Activated naive CD4-positive, alpha-beta T cell treated with anti-CD3 and anti-CD28 coated beads, Interleukin-2, amount 10 ng/mL, durations not matched to agents 7 days and 5 days (primary cell): Measurements from ENCODE around the gene RPH3AL.

ENCODE experiments used
- CTCF ChIA-PET: fragments of 350-600 bp; sonication (Branson Sonifier 250); formaldehyde crosslinking; loops from one replicate; lab custom pipeline; 2021; ENCODE audit warnings: antibody characterized with exemption; lab: Charles Lee
- DNase-seq: peaks from one replicate; pipeline ENCODE4 v3.0.0-alpha.2; 2020
- H3K27ac Mint-ChIP-seq: one replicate; pipeline ENCODE4 v1.8.0; 2021; ENCODE audit warnings: mild to moderate bottlenecking, moderate library complexity, mixed read lengths
- H3K27me3 Mint-ChIP-seq: one replicate; pipeline ENCODE4 v1.8.0; 2021; ENCODE audit warnings: mild to moderate bottlenecking, mixed read lengths
- H3K36me3 Mint-ChIP-seq: one replicate; pipeline ENCODE4 v1.8.0; 2021; ENCODE audit warnings: mixed read lengths
- H3K4me1 Mint-ChIP-seq: one replicate; pipeline ENCODE4 v1.8.0; 2021; ENCODE audit warnings: mixed read lengths
- H3K4me3 Mint-ChIP-seq: one replicate; pipeline ENCODE4 v1.8.0; 2021; ENCODE audit warnings: mild to moderate bottlenecking, moderate library complexity, mixed read lengths
- H3K9me3 Mint-ChIP-seq: one replicate; pipeline ENCODE4 v1.8.0; 2021; ENCODE audit warnings: mixed read lengths

Gene RPH3AL, protein sequence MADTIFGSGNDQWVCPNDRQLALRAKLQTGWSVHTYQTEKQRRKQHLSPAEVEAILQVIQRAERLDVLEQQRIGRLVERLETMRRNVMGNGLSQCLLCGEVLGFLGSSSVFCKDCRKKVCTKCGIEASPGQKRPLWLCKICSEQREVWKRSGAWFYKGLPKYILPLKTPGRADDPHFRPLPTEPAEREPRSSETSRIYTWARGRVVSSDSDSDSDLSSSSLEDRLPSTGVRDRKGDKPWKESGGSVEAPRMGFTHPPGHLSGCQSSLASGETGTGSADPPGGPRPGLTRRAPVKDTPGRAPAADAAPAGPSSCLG

DNA sequence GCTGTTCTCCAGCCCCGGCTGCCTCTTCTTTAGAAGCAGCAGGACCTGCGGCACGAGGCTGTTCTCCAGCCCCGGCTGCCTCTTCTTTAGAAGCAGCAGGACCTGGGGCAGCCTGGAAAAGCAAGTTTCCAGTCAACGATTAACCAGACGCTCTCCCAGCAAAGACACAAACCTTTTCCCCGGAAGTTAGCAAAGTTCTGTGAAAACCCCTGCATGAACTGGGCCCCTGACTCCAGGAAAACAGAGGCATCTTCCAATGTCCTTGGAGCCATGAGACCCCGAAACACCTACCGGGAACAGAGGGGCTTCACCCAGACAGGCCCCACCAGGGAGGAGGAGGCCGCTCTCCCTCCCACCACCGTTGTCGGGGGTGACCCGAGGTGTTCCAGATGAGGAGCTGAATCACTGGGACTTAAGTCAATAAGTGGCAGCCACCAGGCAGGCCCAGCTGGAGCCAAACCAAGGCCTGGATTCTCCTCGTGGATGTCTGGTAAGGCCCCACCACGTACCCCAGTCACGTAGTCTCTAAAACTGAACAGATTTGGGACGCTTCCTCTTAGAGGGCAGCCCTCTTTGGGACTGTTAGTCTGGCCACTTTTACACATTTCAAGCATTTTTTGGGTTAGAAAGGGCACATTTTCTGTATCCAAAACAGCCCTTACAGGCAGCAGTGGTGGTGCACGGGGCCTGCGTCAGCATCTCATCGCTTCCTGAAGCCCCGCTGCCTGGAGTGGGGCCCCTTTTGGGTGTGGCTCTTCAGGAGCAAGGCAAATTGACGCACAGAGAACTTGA, at the start of gene RPH3AL:
RPH3AL (minus strand) TSS at position 387 of the 792 bp plus-strand sequence. CDS start 25,264 bp downstream, outside the sequence.
- no peak within 1 kb of the TSS for H3K27ac Mint-ChIP-seq
- DNase-seq: no peak
- CTCF ChIA-PET: no interaction called here
- H3K36me3 Mint-ChIP-seq: peaks cover 3% of the 10 kb centered on the region
- H3K9me3 Mint-ChIP-seq: peaks cover 17% of the 10 kb centered on the region
- peaks cover 2% of the 10 kb centered on the region for H3K4me1 Mint-ChIP-seq
- H3K27me3 Mint-ChIP-seq: peaks cover 3% of the 10 kb centered on the region
- H3K4me3 Mint-ChIP-seq: no peak within 1 kb of the TSS

DNA sequence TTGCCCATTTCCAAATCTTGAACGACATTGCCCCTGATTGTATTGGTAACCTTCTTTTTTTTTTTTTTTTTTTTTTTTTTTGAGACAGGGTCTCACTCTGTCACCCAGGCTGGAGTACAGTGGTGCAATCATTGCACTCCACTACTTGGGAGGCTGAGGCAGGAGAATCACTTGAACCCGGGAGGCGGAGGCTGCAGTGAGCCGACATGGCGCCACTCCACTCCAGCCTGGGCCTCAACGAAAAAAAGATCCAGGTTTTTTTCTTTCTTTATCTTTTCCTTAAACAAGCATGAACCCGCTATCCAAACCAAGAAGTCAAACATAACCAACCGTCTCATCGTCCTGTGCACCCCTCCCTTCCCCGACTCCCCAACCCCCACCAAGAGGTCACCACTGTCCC, 47.6 kb upstream of the RPH3AL start:
- H3K27me3 Mint-ChIP-seq: no peaks in the 10 kb centered on the region
- CTCF ChIA-PET: no interaction called here
- peaks cover 6% of the 10 kb centered on the region for H3K4me1 Mint-ChIP-seq
- peaks cover 42% of the 10 kb centered on the region for H3K36me3 Mint-ChIP-seq
- H3K9me3 Mint-ChIP-seq: no peaks in the 10 kb centered on the region
- no peak for DNase-seq
- H3K4me3 Mint-ChIP-seq: no peak overlapping the region
- H3K27ac Mint-ChIP-seq: no peak overlapping the region

DNA sequence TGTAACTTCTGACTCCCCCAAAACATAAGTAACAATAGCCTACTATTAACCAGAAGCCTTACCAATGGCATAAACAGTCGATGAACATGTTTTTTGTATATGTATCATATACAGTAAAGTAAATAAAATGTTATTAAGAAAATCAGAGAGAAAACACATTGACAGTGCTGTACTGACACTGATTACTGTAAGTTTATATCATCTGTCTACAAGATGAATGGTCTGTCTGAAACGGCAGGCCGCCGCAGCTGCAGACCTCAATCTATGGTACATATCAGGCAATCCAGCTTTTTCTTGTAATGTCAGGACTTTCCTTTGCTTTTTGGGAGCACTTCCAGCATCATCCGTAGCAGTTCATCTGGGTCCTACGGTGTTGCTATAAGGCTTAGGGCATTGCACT, 44.2 kb upstream of the RPH3AL start:
- H3K36me3 Mint-ChIP-seq: peaks cover 34% of the 10 kb centered on the region
- CTCF ChIA-PET: no interaction called here
- peaks cover 6% of the 10 kb centered on the region for H3K4me1 Mint-ChIP-seq
- no peak overlapping the region for H3K27ac Mint-ChIP-seq
- no peak for DNase-seq
- no peak overlapping the region for H3K4me3 Mint-ChIP-seq
- H3K9me3 Mint-ChIP-seq: no peaks in the 10 kb centered on the region
- no peaks in the 10 kb centered on the region for H3K27me3 Mint-ChIP-seq

DNA sequence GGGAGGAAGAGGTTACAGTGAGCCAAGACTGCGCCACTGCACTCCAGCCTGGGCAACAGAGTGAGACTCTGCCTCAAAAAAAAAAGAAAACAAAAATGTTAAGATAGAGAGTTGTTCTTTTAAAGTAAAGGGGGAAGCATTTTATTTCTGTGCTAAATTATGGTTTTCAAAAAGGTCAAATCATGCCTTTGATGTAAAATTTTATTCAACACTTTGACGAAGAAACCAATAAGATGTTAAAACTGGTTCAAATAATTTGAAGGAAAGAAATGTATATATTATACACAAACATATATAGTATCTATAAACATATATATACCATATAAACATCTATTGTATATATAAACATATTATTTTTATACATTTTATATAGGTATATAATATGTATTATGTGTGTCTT, 43.4 kb upstream of the RPH3AL start:
- no peaks in the 10 kb centered on the region for H3K9me3 Mint-ChIP-seq
- no peak overlapping the region for H3K4me3 Mint-ChIP-seq
- H3K36me3 Mint-ChIP-seq: peaks cover 30% of the 10 kb centered on the region
- peaks cover 6% of the 10 kb centered on the region for H3K4me1 Mint-ChIP-seq
- H3K27ac Mint-ChIP-seq: no peak overlapping the region
- H3K27me3 Mint-ChIP-seq: no peaks in the 10 kb centered on the region
- CTCF ChIA-PET: interaction anchor here (1.1 kb wide), 1 partner anchor 304 kb away, joined by 6 read pairs; no protein-coding TSS in a partner anchor
- no peak for DNase-seq

DNA sequence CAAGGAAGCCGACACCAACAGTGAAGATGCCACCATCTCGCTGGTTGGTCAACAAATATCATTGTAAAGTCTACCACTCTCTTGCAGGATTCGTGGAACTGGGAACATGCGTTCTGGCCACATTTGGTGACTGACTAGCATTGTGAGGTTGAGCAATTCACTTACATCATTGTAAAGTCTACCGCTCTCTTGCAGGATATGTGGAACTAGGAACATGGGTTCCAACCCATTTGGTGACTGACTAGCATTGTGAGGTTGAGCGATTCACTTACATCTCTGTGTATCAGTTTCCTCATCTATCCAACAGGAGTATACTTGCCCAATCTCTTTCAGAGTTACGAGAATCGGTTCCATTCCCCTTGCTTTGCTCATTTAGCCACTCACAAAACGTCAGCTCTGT, 42.6 kb upstream of the RPH3AL start:
- no peak overlapping the region for H3K27ac Mint-ChIP-seq
- H3K4me1 Mint-ChIP-seq: peaks cover 6% of the 10 kb centered on the region
- no peaks in the 10 kb centered on the region for H3K9me3 Mint-ChIP-seq
- peaks cover 3% of the 10 kb centered on the region for H3K27me3 Mint-ChIP-seq
- CTCF ChIA-PET: interaction anchor here (1.1 kb wide), 1 partner anchor 305 kb away, joined by 6 read pairs; no protein-coding TSS in a partner anchor
- H3K36me3 Mint-ChIP-seq: peaks cover 23% of the 10 kb centered on the region
- no peak for DNase-seq
- no peak overlapping the region for H3K4me3 Mint-ChIP-seq

DNA sequence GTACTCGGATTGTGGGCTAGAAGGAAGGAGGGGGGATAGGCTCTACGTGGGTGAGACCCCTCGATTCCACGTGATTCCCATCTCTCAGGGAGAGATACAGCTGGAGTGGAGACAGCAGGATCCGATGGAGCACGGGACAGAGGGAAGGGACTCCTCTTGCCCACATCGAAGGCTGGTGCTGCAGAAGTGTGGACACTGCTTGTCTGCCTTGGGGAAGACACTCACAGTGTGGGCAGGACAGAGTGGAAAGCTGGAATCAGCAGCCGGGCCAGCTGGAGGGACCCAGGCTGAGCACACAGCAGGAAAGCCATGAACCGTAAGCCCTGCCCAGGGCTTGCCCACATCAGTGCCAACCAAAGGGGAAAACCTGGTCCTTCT, 42.1 kb upstream of the RPH3AL start:
- H3K4me3 Mint-ChIP-seq: no peak overlapping the region
- no peak for DNase-seq
- CTCF ChIA-PET: interaction anchor here (1.1 kb wide), 1 partner anchor 305 kb away, joined by 6 read pairs; no protein-coding TSS in a partner anchor
- peaks cover 20% of the 10 kb centered on the region for H3K36me3 Mint-ChIP-seq
- H3K4me1 Mint-ChIP-seq: peaks cover 6% of the 10 kb centered on the region
- no peak overlapping the region for H3K27ac Mint-ChIP-seq
- no peaks in the 10 kb centered on the region for H3K9me3 Mint-ChIP-seq
- H3K27me3 Mint-ChIP-seq: peaks cover 4% of the 10 kb centered on the region

DNA sequence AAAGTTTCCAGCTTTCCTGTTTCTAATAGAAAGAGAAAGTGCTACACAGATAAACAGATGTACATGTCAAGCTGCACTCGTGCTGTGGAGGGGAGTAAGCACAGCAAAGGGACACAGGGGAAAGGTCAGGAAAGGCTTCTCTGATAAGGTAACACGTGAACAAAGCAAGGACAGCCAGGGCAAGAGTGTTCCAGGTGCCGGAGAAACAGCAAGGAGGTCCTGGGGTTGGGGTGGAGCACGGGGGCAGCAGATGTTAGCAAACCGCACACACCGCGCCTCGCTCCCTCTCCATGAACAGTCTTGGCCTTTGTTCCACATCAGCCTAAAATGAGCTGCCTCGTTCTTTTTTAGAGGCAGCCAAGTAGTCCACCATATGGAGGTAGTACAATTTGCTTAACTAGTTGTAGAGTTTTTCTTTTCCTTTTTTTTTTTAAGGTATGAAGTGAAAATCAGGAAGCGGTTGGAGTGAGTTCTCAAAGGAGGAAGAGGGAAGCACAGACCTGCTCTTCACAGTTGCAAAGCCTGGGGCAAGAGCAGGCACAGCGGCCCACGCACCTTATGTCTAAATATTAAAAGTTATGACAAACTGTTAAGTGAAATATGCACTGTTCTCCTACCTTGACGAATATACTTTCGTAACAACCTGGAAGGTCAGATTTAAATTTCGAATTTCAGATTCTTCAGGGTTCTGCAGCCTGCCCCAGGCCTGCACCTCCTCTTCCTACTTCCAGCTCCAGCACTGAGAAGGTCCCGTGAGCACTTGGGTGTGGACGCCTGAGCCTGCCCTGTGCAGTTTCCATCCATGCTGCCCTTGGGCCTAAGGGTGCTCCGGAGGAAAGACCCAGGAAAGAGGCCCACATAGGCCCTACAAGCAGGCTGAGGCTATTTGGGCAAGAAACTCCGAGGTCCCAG, 41.5 kb upstream of the RPH3AL start:
- Mint-ChIP-seq H3K27me3 (peaks cover 8% of the 10 kb centered on the region), H3K4me3 (no peak overlapping the region), H3K9me3 (no peaks in the 10 kb centered on the region), H3K27ac (no peak overlapping the region), H3K36me3 (peaks cover 16% of the 10 kb centered on the region), H3K4me1 (peaks cover 6% of the 10 kb centered on the region)
- CTCF ChIA-PET: interaction anchor here (0.6 to 0.7 kb wide), 2 partner anchors 245 to 305 kb away, joined by 3 read pairs; no protein-coding TSS in a partner anchor
- DNase-seq: no peak

DNA sequence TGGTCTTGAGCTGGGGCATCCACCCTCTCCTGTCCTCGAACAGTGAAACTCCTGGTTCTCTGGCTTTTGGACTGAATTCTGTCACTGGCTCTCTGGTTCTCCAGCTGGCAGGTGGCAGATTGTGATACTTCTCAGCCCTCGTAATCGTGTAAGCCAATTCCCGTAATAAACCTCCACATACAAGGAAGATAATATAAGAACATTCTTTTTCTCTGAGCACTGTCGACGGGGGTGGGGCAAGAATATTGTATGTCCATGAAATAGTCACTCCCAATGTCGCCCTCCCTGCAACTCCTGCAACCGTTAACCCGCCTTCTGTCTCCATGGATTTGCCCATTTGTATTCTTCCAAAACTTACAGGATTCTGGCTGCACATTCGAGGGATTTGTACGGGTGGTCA, 39.2 kb upstream of the RPH3AL start:
- Mint-ChIP-seq H3K36me3 (peaks cover 11% of the 10 kb centered on the region), H3K9me3 (no peaks in the 10 kb centered on the region), H3K27ac (no peak overlapping the region), H3K4me1 (peaks cover 6% of the 10 kb centered on the region), H3K27me3 (peaks cover 24% of the 10 kb centered on the region), H3K4me3 (no peak overlapping the region)
- DNase-seq: no peak
- CTCF ChIA-PET: no interaction called here

DNA sequence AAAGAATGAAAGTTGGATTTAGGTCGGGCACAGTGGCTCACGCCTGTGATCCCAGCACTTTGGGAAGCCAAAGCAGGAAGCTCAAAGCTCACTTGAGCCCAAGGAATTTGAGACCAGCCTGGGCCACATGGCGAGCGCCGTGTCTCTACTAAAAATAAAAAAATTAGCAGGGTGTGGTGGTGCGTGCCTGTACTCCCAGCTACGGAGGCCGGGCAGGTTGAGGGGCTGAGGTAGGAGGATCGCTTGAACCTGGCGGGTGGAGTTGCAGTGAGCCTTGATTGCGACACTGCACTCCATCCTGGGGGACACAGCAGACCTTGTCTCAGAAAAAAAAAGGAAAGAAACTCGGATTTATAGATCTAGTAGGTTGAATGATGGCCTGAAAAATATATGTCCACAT, 37.4 kb upstream of the RPH3AL start:
- H3K27ac Mint-ChIP-seq: no peak overlapping the region
- no peaks in the 10 kb centered on the region for H3K9me3 Mint-ChIP-seq
- CTCF ChIA-PET: no interaction called here
- H3K27me3 Mint-ChIP-seq: peaks cover 35% of the 10 kb centered on the region
- H3K4me1 Mint-ChIP-seq: peaks cover 11% of the 10 kb centered on the region
- DNase-seq: no peak
- H3K36me3 Mint-ChIP-seq: peaks cover 3% of the 10 kb centered on the region
- no peak overlapping the region for H3K4me3 Mint-ChIP-seq

DNA sequence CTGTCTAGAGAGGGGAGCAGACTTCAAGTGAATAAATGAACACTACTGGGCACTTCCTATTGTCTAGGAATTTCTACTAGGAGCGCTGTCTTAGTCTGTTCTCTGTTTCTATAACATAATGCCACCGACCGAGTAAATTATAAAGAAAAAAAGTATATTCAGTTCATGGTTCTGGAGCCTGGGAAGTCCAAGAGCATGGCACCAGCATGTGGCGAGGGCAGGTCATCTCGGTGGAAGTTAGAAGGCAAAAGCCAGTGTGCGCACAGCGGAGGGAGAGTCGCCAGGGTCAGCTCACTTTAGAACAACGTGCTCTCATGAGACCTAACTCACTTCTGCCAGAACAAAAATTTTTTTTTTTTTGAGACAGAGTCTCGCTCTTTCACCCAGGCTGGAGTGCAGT, 35.5 kb upstream of the RPH3AL start:
- Mint-ChIP-seq H3K27ac (no peak overlapping the region), H3K4me1 (peaks cover 12% of the 10 kb centered on the region), H3K36me3 (no peaks in the 10 kb centered on the region), H3K27me3 (peaks cover 54% of the 10 kb centered on the region), H3K4me3 (peak overlapping the region; percentile 8), H3K9me3 (no peaks in the 10 kb centered on the region)
- CTCF ChIA-PET: interaction anchor here (1.1 to 1.9 kb wide), 2 partner anchors 242 to 317 kb away, joined by 3 to 4 read pairs; no protein-coding TSS in a partner anchor
- no peak for DNase-seq

DNA sequence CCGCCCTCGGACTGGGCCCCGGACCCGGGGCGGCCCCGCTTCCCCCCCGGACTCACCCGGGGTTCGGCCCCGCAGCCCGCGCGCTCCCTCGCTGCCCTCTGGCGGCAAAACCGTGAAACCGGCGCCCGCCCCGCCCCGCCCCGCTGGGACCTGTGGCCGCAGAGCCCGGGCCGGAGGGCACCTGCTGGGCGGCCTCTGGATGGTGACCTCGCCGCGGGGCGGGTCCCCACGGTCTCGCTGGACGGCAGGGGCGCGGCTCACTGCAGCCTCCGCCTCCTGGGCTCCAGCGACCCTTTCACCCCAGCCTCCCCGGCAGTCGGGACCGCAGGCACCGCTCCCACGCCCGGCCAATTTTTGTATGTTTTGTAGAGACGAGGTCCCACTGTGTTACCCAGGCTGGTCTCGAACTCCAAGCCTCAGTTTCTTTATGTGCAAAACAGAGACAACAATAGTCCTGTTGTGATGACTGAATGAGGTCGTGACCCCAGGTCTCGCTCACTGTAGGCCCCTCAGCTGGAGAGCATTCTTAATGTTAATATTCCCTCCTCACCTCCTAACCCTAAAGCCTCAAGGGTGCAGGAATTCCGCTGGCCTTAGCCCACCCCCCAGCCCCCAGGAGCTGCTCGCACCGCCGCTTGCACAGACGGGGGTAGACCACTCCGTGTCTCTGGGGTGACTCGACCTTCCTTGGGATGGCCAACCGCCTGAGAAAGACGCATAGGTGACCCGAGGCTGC, 33.7 kb upstream of the RPH3AL start:
- H3K4me1 Mint-ChIP-seq: peaks cover 16% of the 10 kb centered on the region
- H3K27me3 Mint-ChIP-seq: peaks cover 66% of the 10 kb centered on the region
- peak; percentile 80 for DNase-seq
- no peak overlapping the region for H3K27ac Mint-ChIP-seq
- peaks cover 3% of the 10 kb centered on the region for H3K36me3 Mint-ChIP-seq
- CTCF ChIA-PET: interaction anchor here (0.8 to 1.9 kb wide), 5 partner anchors 153 to 313 kb away, joined by 3 to 5 read pairs (median 3); no protein-coding TSS in a partner anchor
- H3K9me3 Mint-ChIP-seq: peaks cover 4% of the 10 kb centered on the region
- peak overlapping the region; percentile 80 for H3K4me3 Mint-ChIP-seq

DNA sequence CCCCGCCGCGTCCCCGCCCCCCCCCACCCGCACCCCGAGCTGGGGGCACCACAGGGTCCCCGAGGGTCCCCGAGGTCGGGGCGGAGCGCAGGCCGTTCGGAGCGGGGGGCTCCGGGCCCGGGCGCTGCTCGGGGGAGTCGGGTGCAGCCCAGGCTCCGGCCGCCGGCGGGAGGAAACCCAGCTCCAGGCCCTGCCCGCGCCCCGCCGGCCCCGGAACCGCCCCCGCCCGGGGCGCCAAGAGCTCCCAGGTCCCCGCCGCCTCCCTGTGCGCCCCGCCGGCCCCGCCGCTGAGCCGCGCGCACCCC, 33.2 kb upstream of the RPH3AL start:
- peaks cover 65% of the 10 kb centered on the region for H3K27me3 Mint-ChIP-seq
- H3K36me3 Mint-ChIP-seq: peaks cover 3% of the 10 kb centered on the region
- H3K9me3 Mint-ChIP-seq: peaks cover 4% of the 10 kb centered on the region
- H3K27ac Mint-ChIP-seq: no peak overlapping the region
- H3K4me3 Mint-ChIP-seq: no peak overlapping the region
- CTCF ChIA-PET: interaction anchor here (0.8 to 1.5 kb wide), 2 partner anchors 154 to 314 kb away, joined by 3 to 5 read pairs; no protein-coding TSS in a partner anchor
- peaks cover 16% of the 10 kb centered on the region for H3K4me1 Mint-ChIP-seq
- DNase-seq: no peak

DNA sequence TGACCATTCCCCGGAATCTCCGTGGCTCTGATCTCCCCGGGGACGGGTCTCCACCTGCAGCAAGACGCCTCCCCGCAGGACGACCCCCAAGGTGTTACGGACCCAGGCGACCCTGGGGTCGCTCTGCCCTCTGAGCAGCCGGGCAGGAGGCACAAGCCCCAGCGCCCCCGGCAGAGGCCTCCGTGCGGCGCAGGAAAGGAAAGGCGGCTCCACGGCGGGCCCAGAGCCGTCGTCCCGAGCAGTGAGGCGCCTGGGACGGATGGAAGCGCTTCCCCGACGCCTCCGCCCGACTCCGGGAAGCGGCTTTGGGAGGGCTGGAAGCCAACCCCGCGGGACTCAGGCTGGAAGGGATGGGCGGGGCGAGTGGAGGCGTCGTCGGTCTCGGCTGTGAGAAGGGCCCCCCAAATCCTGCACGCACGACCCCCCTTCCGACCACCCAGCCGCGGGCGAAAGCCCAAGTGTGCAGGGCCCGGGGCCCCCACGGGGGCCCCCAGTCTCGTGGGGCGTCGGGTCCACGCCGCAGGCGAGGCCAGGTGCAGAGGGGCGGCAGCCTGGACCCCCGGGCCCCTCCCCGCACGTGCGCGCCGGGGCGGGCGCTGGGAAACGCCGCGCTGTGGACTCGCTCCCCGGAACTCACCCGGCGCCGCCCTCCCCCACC, 32.7 kb upstream of the RPH3AL start:
- Mint-ChIP-seq H3K4me1 (peaks cover 16% of the 10 kb centered on the region), H3K9me3 (peaks cover 4% of the 10 kb centered on the region), H3K36me3 (peaks cover 3% of the 10 kb centered on the region), H3K27me3 (peaks cover 63% of the 10 kb centered on the region), H3K27ac (no peak overlapping the region), H3K4me3 (peak overlapping the region; percentile 61)
- peak; percentile 38 for DNase-seq
- CTCF ChIA-PET: interaction anchor here (0.8 kb wide), 1 partner anchor 154 kb away, joined by 3 read pairs; no protein-coding TSS in a partner anchor
